Activated CD4-positive, alpha-beta T cell treated with anti-CD3 and anti-CD28 coated beads, Interleukin-2, amount 50 U/mL, for 48 hours (primary cell): Measurements from ENCODE around the gene SLC39A13.

Source experiments
- DNase-seq, 2 experiments: peaks; one replicate each; pipeline ENCODE4 v3.0.0-alpha.2; 2020

SLC39A13 gene

GRCh38 chr11:47461876-47462275 is 53.5 kb downstream of the SLC39A13 start:
- no peak for DNase-seq

DNA sequence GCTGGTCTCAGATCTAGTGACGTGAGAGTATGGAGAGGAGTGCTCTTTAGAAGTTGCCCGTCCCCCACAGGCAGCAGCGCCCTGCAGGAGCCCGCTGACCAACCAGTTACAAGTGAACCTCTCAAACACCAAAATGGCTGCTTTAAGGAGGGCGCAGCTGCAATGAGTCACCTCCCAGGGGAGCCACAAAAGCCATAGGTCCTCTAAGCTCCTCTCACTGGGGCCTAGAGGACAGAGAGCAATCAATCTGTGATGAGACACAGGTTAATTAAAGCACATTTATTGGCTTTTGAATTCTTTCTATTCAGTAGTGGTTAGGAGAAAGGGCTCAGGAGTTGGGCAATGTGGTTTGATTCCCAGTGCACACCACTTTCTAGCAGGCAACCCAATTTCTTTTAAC is 56.1 kb downstream of the SLC39A13 start:
- no peak for DNase-seq
